ENCODE measurements around the gene FBXO2.

DNA sequence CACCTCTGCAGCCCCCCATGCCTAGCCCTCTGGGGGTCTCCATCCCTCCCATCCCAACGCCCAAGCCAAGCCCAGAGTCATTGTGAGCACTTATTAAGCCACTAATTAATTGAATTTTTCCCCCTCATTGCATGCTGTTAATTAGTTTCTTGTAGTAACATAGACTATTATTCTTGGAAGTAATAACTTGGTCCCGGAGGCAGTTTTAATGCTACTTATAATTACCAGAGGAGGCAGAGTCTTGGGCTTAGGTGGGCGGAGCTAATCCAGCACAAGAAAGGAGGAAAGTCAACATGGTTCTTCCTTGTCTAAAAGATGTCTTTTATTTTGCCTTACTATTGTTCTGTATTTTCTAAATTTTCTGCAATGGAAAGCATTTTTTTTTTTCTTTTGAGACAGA lies 27.7 kb downstream of the FBXO2 start:
- no peak for TF ChIP-seq POLR2A (IDR thresholded peaks at IDR 0.05; ENCODE audit: low read depth, low read length)
- TF ChIP-seq POLR2AphosphoS5 (IDR thresholded peaks at IDR 0.05; ENCODE audit: low read depth, low read length) = no peak
